Fibroblast of mammary gland (primary cell): ENCODE measurements around the gene CNTN2.
A peak's percentile ranks its signal among the peaks of the same experiment; 100 is the strongest.

Experiments used
- DNase-seq: peaks from one replicate; pipeline ENCODE4 v3.0.0-alpha.2; 2010; ENCODE audit warnings: low read depth
- H3K4me3 ChIP-seq: 2 replicates; pipeline ENCODE4 v1.5.1; 2011; ENCODE audit warnings: low read depth, mild to moderate bottlenecking, low read length, moderate library complexity; ENCODE audit not compliant: control insufficient read depth
- TF ChIP-seq, protein P1 (sequence below): conservative IDR thresholded peaks from 2 replicates; pipeline ENCODE4 v1.5.1; 2011; ENCODE audit warnings: low read depth, low read length, inconsistent platforms; ENCODE audit not compliant: control insufficient read depth, insufficient read depth

CNTN2 gene

GRCh38 chr1:205003358-205004131, 39.5 kb upstream of the CNTN2 start:
- H3K4me3 ChIP-seq = no peak overlapping the region
- no peak for DNase-seq
- TF ChIP-seq, protein P1, sequence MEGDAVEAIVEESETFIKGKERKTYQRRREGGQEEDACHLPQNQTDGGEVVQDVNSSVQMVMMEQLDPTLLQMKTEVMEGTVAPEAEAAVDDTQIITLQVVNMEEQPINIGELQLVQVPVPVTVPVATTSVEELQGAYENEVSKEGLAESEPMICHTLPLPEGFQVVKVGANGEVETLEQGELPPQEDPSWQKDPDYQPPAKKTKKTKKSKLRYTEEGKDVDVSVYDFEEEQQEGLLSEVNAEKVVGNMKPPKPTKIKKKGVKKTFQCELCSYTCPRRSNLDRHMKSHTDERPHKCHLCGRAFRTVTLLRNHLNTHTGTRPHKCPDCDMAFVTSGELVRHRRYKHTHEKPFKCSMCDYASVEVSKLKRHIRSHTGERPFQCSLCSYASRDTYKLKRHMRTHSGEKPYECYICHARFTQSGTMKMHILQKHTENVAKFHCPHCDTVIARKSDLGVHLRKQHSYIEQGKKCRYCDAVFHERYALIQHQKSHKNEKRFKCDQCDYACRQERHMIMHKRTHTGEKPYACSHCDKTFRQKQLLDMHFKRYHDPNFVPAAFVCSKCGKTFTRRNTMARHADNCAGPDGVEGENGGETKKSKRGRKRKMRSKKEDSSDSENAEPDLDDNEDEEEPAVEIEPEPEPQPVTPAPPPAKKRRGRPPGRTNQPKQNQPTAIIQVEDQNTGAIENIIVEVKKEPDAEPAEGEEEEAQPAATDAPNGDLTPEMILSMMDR = no peak

- TF ChIP-seq, protein P1 = no peak
- H3K4me3 ChIP-seq = no peak overlapping the region
- peak; percentile 18 for DNase-seq
Measured at GRCh38 chr1:205004351-205004750, 38.7 kb upstream of the CNTN2 start.

GRCh38 chr1:205008896-205009295, 34.1 kb upstream of the CNTN2 start:
- DNase-seq = no peak
- TF ChIP-seq, protein P1 = no peak
- H3K4me3 ChIP-seq = no peak overlapping the region

- TF ChIP-seq, protein P1 = no peak
- DNase-seq = no peak
- no peak overlapping the region for H3K4me3 ChIP-seq
Measured at GRCh38 chr1:205009670-205010069, 33.3 kb upstream of the CNTN2 start.

- TF ChIP-seq, protein P1 = no peak
- H3K4me3 ChIP-seq = no peak overlapping the region
- no peak for DNase-seq
Measured at GRCh38 chr1:205012391-205013140, 30.4 kb upstream of the CNTN2 start.

DNA sequence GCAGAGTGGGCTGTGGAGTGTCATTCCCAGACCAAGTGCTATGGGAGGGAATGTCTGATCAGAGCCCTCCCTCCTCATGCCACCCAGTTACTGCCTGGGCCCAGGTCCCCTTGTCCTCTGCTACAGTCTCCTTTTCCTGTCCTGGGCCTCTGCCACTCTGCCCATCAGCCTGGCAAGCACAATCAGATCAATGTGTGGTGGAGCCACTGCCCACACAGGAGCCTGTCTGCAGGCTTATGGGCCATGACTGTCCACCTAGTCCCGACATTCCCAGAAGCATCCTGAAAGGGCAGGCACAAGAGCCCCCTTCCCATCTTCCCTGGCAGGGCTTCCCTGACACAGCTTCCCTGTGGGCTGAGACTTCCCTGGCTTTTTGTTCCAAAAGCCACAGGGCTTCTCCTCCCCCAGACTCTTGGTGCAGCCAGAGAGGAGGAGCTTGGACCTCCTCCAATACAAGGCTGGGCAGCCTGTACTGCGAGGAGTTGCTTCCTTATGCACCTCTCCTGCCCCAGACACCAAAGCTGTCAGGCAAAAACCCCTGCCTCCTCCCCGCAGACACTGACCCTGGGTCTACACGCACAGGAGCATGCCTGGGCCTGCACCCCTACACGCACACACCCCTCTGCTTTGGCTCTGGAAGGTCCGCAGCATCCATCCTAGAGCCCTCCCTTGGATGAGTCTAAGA, 29.2 kb upstream of the CNTN2 start:
- TF ChIP-seq, protein P1 = no peak
- H3K4me3 ChIP-seq = no peak overlapping the region
- peak; percentile 12 for DNase-seq
